ENCODE data around the gene IQGAP2.
"Not testable (repeated sequence)": the region's sequence is repeated elsewhere in the genome, so short reads cannot be mapped to it uniquely, and the experiment has no call there.

IQGAP2 gene

DNA sequence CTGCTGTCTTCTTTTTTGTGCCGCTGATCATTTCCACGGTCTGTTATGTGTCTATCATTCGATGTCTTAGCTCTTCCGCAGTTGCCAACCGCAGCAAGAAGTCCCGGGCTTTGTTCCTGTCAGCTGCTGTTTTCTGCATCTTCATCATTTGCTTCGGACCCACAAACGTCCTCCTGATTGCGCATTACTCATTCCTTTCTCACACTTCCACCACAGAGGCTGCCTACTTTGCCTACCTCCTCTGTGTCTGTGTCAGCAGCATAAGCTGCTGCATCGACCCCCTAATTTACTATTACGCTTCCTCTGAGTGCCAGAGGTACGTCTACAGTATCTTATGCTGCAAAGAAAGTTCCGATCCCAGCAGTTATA is 329.9 kb downstream of the IQGAP2 start:
- Histone ChIP-seq H3K36me3 (ENCODE audit: control insufficient read depth in 1 of 2, insufficient read depth in 2 of 2, low read length in 2 of 2) (peaks cover 5% of the 10 kb centered on the region in 2 donors), H3K4me1 (ENCODE audit: control insufficient read depth in 1 of 2, insufficient read depth in 2 of 2, low read length in 2 of 2) (no peaks in the 10 kb centered on the region), H3K4me3 (ENCODE audit: low read depth in 1 of 2, low read length in 2 of 2) (no peak overlapping the region), H3K27me3 (ENCODE audit: low read depth, low read length) (no peaks in the 10 kb centered on the region), H3K9me3 (ENCODE audit: control insufficient read depth in 1 of 2, low read length in 2 of 2) (peaks cover 10 to 14% of the 10 kb centered on the region in 2 donors), H3K27ac (ENCODE audit: low read length) (no peak overlapping the region)

DNA sequence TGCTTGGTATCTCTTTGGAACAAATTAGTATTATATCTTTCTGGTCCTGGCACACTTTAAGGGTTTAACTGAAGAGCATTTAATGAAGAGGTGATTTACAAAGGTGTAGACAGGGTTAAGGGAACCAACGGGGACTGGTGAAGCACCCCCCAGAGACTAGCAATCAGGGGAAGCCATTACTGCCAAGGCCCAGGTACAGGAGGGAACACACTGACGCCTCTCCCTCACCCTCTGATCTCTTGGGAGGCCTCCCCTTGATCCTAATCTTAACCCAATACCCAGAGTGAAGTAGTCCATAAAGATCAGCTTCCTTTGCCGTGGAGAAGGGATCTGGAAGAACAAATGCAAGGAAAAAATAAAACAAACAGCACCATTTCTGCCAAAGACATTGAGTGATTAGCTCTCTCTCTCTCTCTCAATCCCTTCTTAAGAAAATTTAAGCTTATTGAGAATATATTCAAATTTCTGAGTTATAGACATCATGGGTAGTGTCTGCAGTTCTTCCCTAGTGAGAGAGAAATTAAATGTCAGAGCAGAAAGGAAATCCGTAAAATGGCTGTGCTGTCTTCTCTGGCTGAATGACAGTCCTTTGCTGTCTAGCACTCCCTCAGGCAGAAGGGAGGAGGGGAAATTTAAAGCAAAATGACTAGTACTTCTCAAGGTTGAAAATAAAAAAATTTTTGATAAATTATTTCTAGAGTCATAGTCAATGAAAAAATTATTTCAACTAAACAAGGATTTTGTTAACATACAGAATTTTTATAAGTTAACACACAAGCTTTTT is 332.9 kb downstream of the IQGAP2 start:
- Histone ChIP-seq H3K27me3 (ENCODE audit: low read depth, low read length) (no peaks in the 10 kb centered on the region), H3K4me3 (ENCODE audit: low read depth in 1 of 2, low read length in 2 of 2) (no peak overlapping the region), H3K9me3 (ENCODE audit: control insufficient read depth in 1 of 2, low read length in 2 of 2) (no peaks in the 10 kb centered on the region), H3K27ac (ENCODE audit: low read length) (no peak overlapping the region), H3K4me1 (ENCODE audit: control insufficient read depth in 1 of 2, insufficient read depth in 2 of 2, low read length in 2 of 2) (no peaks in the 10 kb centered on the region), H3K36me3 (ENCODE audit: control insufficient read depth in 1 of 2, insufficient read depth in 2 of 2, low read length in 2 of 2) (peaks cover 0 to 5% of the 10 kb centered on the region in 2 donors)

DNA sequence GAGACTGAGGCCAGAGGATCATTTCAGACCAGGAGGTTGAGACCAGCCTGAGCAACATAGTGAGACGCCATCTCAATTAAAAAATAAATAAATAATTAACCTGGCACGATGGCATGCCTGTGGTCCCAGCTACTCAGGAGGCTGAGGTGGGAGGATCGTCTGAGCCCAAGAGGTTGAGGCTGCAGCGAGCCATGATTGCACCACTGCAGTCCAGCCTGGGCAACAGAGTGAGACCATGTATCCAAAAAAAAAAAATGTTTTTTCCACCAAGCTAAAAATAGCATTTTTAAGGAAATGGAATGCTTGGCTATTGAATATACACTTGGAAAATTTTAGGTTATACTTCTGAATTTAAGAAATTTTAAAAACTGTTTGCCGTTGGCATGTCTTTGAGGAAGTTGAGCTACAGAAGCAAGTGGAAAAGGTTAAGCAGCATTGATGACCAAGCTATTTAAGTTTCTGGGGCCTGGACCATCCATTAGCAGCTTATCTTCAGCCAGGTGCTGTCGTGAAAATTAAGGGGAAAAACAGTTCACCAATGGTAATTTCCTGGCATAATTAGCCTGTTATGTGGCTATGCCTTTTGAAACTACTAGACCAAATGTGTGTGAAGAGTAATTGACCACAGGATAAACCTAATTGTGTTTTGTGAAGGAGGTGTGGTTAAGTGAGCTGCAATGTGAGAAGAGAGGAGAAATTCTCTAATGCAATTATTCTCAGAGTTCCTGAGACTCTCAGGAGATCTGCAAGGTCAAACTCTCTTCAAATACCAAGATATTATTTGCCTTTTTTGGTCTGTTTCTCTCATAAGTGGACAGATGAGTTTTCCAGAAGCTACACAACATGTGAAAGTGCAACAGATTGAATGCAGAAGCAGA is 333.8 kb downstream of the IQGAP2 start:
- Histone ChIP-seq H3K27me3 (ENCODE audit: low read depth, low read length) (no peaks in the 10 kb centered on the region), H3K4me3 (ENCODE audit: low read depth in 1 of 2, low read length in 2 of 2) (no peak overlapping the region), H3K36me3 (ENCODE audit: control insufficient read depth in 1 of 2, insufficient read depth in 2 of 2, low read length in 2 of 2) (peaks cover 0 to 5% of the 10 kb centered on the region in 2 donors), H3K27ac (ENCODE audit: low read length) (no peak overlapping the region), H3K9me3 (ENCODE audit: control insufficient read depth in 1 of 2, low read length in 2 of 2) (no peaks in the 10 kb centered on the region), H3K4me1 (ENCODE audit: control insufficient read depth in 1 of 2, insufficient read depth in 2 of 2, low read length in 2 of 2) (no peaks in the 10 kb centered on the region)

DNA sequence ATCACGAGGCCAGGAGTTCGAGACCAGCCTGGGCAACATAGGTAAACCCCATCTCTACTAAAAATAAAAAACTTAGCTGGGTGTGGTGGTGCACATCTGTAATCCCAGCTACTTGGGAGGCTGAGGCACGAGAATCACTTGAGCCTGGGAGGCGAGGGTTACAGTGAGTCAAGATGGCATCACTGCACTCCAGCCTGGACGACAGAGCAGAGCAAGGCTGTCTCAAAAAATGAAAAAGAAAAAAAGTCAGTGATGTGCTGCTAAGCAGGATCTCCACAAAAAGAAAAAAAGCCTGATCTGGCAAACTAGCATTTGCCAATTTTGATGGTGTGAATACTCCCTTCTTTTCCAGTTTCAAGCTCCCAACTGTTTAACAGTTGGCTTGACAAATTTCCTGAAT is 334.8 kb downstream of the IQGAP2 start:
- Histone ChIP-seq H3K9me3 (ENCODE audit: control insufficient read depth in 1 of 2, low read length in 2 of 2) (no peaks in the 10 kb centered on the region), H3K27ac (ENCODE audit: low read length) (peak overlapping the region; percentile 16), H3K4me3 (ENCODE audit: low read depth in 1 of 2, low read length in 2 of 2) (no peak overlapping the region), H3K36me3 (ENCODE audit: control insufficient read depth in 1 of 2, insufficient read depth in 2 of 2, low read length in 2 of 2) (peaks cover 0 to 5% of the 10 kb centered on the region in 2 donors), H3K4me1 (ENCODE audit: control insufficient read depth in 1 of 2, insufficient read depth in 2 of 2, low read length in 2 of 2) (no peaks in the 10 kb centered on the region), H3K27me3 (ENCODE audit: low read depth, low read length) (no peaks in the 10 kb centered on the region)

DNA sequence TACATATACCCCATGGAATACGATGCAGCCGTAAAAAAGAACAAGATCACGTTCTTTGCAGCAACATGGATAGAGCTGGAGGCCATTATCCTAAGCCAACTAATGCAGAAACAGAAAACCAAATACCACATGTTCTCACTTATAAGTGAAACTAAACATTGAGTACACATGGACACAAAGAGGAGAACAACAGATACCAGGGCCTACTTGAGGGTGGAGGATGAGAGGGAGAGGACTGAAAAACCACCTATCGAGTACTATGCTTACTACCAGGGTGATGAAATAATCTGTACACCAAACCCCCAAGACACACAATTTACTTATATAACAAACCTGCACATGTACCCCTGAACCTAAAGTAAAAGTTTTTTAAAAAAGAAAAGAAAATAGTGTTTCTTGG is 338.4 kb downstream of the IQGAP2 start:
- H3K27me3 ChIP-seq (ENCODE audit: low read depth, low read length); H3K36me3 ChIP-seq (ENCODE audit: control insufficient read depth in 1 of 2, insufficient read depth in 2 of 2, low read length in 2 of 2); H3K4me1 ChIP-seq (ENCODE audit: control insufficient read depth in 1 of 2, insufficient read depth in 2 of 2, low read length in 2 of 2); H3K4me3 ChIP-seq (ENCODE audit: low read depth in 1 of 2, low read length in 2 of 2); H3K27ac ChIP-seq (ENCODE audit: low read length); H3K9me3 ChIP-seq (ENCODE audit: control insufficient read depth in 1 of 2, low read length in 2 of 2): not testable (repeated sequence)

GRCh38 chr5:76742583-76742982 is 339.5 kb downstream of the IQGAP2 start:
- no peak overlapping the region for H3K27ac ChIP-seq (ENCODE audit: low read length)
- no peaks in the 10 kb centered on the region for H3K27me3 ChIP-seq (ENCODE audit: low read depth, low read length)
- no peaks in the 10 kb centered on the region for H3K4me1 ChIP-seq (ENCODE audit: control insufficient read depth in 1 of 2, insufficient read depth in 2 of 2, low read length in 2 of 2)
- H3K9me3 ChIP-seq (ENCODE audit: control insufficient read depth in 1 of 2, low read length in 2 of 2), result no peaks in the 10 kb centered on the region
- H3K4me3 ChIP-seq (ENCODE audit: low read depth in 1 of 2, low read length in 2 of 2), result no peak overlapping the region
- no peaks in the 10 kb centered on the region for H3K36me3 ChIP-seq (ENCODE audit: control insufficient read depth in 1 of 2, insufficient read depth in 2 of 2, low read length in 2 of 2)

DNA sequence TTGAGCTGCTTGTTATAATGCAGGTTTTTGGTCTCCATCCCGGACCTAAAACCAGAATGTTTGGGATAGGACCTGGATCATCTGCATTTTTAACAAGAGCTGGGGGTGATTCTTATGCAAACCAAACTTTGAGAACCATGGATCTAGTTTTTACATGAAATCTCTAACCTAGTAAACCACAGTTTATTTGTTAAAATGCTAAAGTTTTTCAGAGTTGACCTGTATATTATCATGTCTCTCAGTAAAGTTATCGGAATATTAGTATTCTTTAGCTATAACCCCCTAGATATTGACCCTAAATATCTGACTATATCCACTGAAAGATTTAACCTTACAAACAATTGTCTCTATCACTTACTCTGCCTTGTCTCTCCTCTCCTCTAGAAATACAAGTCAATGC is 341.5 kb downstream of the IQGAP2 start:
- H3K4me1 ChIP-seq (ENCODE audit: control insufficient read depth in 1 of 2, insufficient read depth in 2 of 2, low read length in 2 of 2), result no peaks in the 10 kb centered on the region
- no peak overlapping the region for H3K4me3 ChIP-seq (ENCODE audit: low read depth in 1 of 2, low read length in 2 of 2)

GRCh38 chr5:76745670-76746069 is 342.6 kb downstream of the IQGAP2 start:
- Histone ChIP-seq H3K36me3 (ENCODE audit: control insufficient read depth in 1 of 2, insufficient read depth in 2 of 2, low read length in 2 of 2) (no peaks in the 10 kb centered on the region), H3K4me1 (ENCODE audit: control insufficient read depth in 1 of 2, insufficient read depth in 2 of 2, low read length in 2 of 2) (no peaks in the 10 kb centered on the region), H3K4me3 (ENCODE audit: low read depth in 1 of 2, low read length in 2 of 2) (no peak overlapping the region), H3K27ac (ENCODE audit: low read length) (no peak overlapping the region), H3K9me3 (ENCODE audit: control insufficient read depth in 1 of 2, low read length in 2 of 2) (no peaks in the 10 kb centered on the region), H3K27me3 (ENCODE audit: low read depth, low read length) (no peaks in the 10 kb centered on the region)

More for the DNA sequence above, 341.5 kb downstream of the IQGAP2 start:
- Histone ChIP-seq H3K27me3 (ENCODE audit: low read depth, low read length) (no peaks in the 10 kb centered on the region), H3K9me3 (ENCODE audit: control insufficient read depth in 1 of 2, low read length in 2 of 2) (no peaks in the 10 kb centered on the region), H3K27ac (ENCODE audit: low read length) (no peak overlapping the region), H3K36me3 (ENCODE audit: control insufficient read depth in 1 of 2, insufficient read depth in 2 of 2, low read length in 2 of 2) (no peaks in the 10 kb centered on the region)

- no peaks in the 10 kb centered on the region for H3K27me3 ChIP-seq (ENCODE audit: low read depth, low read length)
Observed at GRCh38 chr5:76746677-76747076, 343.6 kb downstream of the IQGAP2 start.

GRCh38 chr5:76747706-76748105 is 344.6 kb downstream of the IQGAP2 start:
- Histone ChIP-seq H3K36me3 (ENCODE audit: control insufficient read depth in 1 of 2, insufficient read depth in 2 of 2, low read length in 2 of 2) (no peaks in the 10 kb centered on the region), H3K4me1 (ENCODE audit: control insufficient read depth in 1 of 2, insufficient read depth in 2 of 2, low read length in 2 of 2) (no peaks in the 10 kb centered on the region), H3K27ac (ENCODE audit: low read length) (no peak overlapping the region), H3K27me3 (ENCODE audit: low read depth, low read length) (no peaks in the 10 kb centered on the region), H3K4me3 (ENCODE audit: low read depth in 1 of 2, low read length in 2 of 2) (no peak overlapping the region), H3K9me3 (ENCODE audit: control insufficient read depth in 1 of 2, low read length in 2 of 2) (no peaks in the 10 kb centered on the region)

More at GRCh38 chr5:76746677-76747076, 343.6 kb downstream of the IQGAP2 start:
- no peak overlapping the region for H3K27ac ChIP-seq (ENCODE audit: low read length)
- H3K9me3 ChIP-seq (ENCODE audit: control insufficient read depth in 1 of 2, low read length in 2 of 2), result no peaks in the 10 kb centered on the region
- H3K36me3 ChIP-seq (ENCODE audit: control insufficient read depth in 1 of 2, insufficient read depth in 2 of 2, low read length in 2 of 2), result no peaks in the 10 kb centered on the region
- no peaks in the 10 kb centered on the region for H3K4me1 ChIP-seq (ENCODE audit: control insufficient read depth in 1 of 2, insufficient read depth in 2 of 2, low read length in 2 of 2)
- H3K4me3 ChIP-seq (ENCODE audit: low read depth in 1 of 2, low read length in 2 of 2), result no peak overlapping the region

DNA sequence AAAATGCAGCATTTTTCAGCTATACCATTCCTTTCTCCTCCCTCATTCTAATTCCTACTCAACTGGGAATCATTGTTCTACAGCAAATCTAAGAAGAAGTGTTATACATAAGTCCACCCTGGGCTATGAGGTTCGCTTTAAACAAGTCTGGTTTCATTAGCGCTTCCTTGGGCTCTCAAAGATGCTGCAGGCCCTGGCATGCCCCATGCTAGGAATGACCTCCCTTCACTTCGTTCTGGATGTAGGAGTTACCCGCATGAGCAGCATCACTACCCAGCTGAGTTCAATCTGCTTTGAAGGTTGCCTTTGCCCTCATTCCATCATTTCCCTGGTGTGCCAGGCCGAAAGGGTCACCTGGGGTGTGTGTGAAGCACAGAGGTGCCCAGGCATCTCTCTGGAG is 348.2 kb downstream of the IQGAP2 start:
- Histone ChIP-seq H3K9me3 (ENCODE audit: control insufficient read depth in 1 of 2, low read length in 2 of 2) (no peaks in the 10 kb centered on the region), H3K4me1 (ENCODE audit: control insufficient read depth in 1 of 2, insufficient read depth in 2 of 2, low read length in 2 of 2) (no peaks in the 10 kb centered on the region), H3K27ac (ENCODE audit: low read length) (no peak overlapping the region), H3K27me3 (ENCODE audit: low read depth, low read length) (no peaks in the 10 kb centered on the region), H3K4me3 (ENCODE audit: low read depth in 1 of 2, low read length in 2 of 2) (no peak overlapping the region), H3K36me3 (ENCODE audit: control insufficient read depth in 1 of 2, insufficient read depth in 2 of 2, low read length in 2 of 2) (no peaks in the 10 kb centered on the region)

Measured in muscle layer of duodenum (tissue), 2 donors.